Activated T-helper 17 cell treated with anti-CD3 and anti-CD28 coated beads, Interleukin-2, amount 50 U/mL, for 72 hours (primary cell): Measurements from ENCODE around the gene SPI1. TPM values are rescaled to one million over a fixed set of nuclear protein-coding genes. Genes with fewer than 3 reads are reported as not detected.
"Not testable (repeated sequence)": the region's sequence is repeated elsewhere in the genome, so short reads cannot be mapped to it uniquely, and the experiment has no call there.

ENCODE experiments used
- ATAC-seq: fragments of 150-1000 bp; cut with Tn5 transposase; replicated peaks from 2 replicates; pipeline ENCODE4 v1.10.0; 2021; ENCODE audit warnings: mild to moderate bottlenecking, moderate library complexity
- H3K27ac Mint-ChIP-seq: one replicate; pipeline ENCODE4 v1.8.0; 2022; ENCODE audit warnings: mixed read lengths
- H3K27me3 Mint-ChIP-seq: one replicate; pipeline ENCODE4 v1.8.0; 2022; ENCODE audit warnings: mixed read lengths
- H3K36me3 Mint-ChIP-seq: one replicate; pipeline ENCODE4 v1.8.0; 2022; ENCODE audit warnings: low read depth, mild to moderate bottlenecking, mixed read lengths
- H3K4me1 Mint-ChIP-seq: one replicate; pipeline ENCODE4 v1.8.0; 2022; ENCODE audit warnings: mixed read lengths
- H3K4me3 Mint-ChIP-seq: one replicate; pipeline ENCODE4 v1.8.0; 2022; ENCODE audit warnings: mild to moderate bottlenecking, mixed read lengths
- H3K9me3 Mint-ChIP-seq: one replicate; pipeline ENCODE4 v1.8.0; 2022; ENCODE audit warnings: mixed read lengths
- total RNA-seq, 2 donors: library from RNA; stranded (reverse); gene quantifications; one replicate each; pipeline ENCODE4 v1.2.3, GENCODE V29; 2022

SPI1 gene
- total RNA-seq, 2 donors from 2014 or later = 0.21 TPM; not detected in 1

DNA sequence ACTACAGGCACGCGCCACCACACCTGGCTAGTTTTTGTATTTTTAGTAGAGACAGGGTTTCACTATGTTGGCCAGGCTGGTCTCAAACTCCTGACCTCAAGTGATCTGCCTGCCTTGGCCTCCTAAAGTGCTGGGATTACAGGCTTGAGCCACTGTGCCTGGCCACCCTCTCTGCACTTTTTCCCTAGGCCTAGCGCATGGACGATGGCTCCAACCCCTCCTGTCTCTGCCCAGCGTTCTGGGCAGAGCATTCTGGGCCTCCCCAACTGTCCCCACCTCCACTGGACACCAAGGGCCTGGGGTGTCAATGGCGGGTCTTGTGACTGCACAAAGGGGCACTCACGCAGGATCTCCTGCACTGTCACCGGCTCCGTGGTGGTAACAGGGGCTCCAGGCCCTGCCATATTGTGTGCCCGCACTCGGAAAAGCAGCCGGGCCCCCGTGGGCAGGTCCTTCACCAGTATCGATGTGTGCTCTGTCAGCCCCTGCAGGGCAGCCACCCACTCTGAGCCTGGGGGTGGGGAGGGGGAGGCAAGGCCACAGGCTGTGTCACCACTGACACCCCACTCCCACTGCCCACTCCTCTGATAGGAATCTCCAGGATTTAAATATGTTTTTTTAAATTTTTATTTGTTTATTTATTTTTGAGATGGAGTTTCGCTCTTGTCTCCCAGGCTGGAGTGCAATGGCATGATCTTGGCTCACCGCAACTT is 43.5 kb downstream of the SPI1 start:
- not testable (repeated sequence) for H3K27ac Mint-ChIP-seq, H3K4me1 Mint-ChIP-seq, H3K9me3 Mint-ChIP-seq, H3K36me3 Mint-ChIP-seq, ATAC-seq, H3K4me3 Mint-ChIP-seq, H3K27me3 Mint-ChIP-seq

DNA sequence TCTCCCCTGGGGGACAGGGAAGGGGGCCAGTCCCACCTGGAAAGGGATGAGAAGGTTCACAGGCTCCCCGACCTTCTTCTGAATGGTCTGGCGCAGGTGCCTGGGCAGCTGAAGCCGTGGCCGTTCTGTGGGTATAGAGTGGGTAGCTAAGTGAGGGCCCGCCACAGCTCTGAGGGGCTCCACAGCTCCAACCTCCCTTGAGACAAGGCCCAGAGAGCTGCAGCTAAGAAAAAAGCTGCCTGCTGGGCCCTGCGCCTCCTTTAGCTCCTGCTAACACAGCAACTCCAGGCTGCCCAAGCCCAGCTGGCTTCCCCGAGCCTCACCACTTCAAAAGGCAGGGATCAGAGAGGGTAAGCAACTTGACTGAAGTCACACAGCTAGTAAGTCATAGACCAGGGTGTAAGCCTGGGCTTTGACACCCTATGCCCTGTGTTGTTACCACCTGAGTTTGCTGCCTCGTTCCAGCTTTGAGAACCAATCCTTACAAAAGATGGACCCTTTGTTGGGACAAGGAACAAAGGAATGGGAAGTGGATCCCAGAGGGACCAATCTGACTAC is 44.4 kb downstream of the SPI1 start:
- no peak overlapping the region for H3K4me3 Mint-ChIP-seq

DNA sequence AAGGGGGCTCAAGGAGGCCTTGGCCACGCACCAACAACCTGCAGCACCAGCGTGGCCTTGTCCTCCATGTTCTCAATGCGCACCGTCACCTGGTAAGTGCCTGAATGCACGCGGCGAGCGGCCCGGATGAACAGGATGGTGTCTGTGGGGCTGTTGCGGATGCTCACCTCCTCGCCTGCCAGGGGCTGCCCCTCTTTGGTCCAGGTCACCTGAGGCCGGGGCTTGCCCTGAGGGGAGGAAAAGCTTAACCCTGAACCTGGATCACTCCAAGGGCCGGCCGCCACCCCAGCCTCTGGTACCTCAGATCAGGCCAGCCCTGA is 44.9 kb downstream of the SPI1 start:
- Mint-ChIP-seq H3K27ac (no peak overlapping the region), H3K27me3 (no peaks in the 10 kb centered on the region), H3K4me3 (no peak overlapping the region), H3K4me1 (no peaks in the 10 kb centered on the region), H3K9me3 (no peaks in the 10 kb centered on the region), H3K36me3 (peaks cover 11% of the 10 kb centered on the region)
- no peak for ATAC-seq

More for the DNA sequence above, 44.4 kb downstream of the SPI1 start:
- no peak for ATAC-seq
- Mint-ChIP-seq H3K4me1 (no peaks in the 10 kb centered on the region), H3K9me3 (no peaks in the 10 kb centered on the region), H3K27me3 (no peaks in the 10 kb centered on the region), H3K27ac (no peak overlapping the region), H3K36me3 (peaks cover 6% of the 10 kb centered on the region)

DNA sequence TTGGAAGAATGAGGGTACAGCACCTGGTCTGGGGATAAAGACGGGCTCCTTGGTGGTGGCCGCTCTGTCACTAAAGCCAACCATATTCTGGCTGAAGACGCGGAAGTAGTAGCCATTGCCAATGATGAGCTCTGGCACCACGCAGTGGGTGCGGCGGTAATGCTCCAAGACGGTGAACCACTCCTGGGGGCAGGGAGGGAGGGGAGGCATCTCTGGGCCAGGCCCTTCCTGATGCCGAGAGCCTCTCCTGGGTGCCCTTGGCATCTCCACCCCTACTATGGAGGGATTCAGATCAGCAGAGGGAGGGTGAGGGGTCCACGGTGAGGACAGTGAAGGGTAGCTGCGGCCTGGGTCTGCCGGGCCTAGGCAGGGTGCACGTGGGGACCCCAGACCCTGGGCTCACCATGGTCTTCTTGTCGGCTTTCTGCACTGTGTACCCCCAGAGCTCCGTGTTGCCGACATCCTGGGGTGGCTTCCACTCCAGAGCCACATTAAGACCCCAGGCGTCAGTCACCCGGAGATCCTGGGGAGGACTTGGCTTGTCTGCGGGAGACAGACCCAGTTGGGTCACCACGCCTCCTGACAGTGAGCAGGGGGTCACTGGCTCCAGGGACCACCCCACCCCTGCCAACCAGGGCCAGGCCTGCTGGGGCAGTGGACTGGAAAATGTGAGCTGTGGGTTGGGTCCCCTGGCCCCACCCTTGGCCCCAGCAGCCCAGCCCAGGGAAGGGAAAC is 45.4 kb downstream of the SPI1 start:
- H3K27ac Mint-ChIP-seq = no peak overlapping the region
- no peak overlapping the region for H3K4me3 Mint-ChIP-seq
- H3K36me3 Mint-ChIP-seq = peaks cover 16% of the 10 kb centered on the region
- no peaks in the 10 kb centered on the region for H3K27me3 Mint-ChIP-seq
- no peaks in the 10 kb centered on the region for H3K9me3 Mint-ChIP-seq
- ATAC-seq = no peak
- H3K4me1 Mint-ChIP-seq = no peaks in the 10 kb centered on the region

DNA sequence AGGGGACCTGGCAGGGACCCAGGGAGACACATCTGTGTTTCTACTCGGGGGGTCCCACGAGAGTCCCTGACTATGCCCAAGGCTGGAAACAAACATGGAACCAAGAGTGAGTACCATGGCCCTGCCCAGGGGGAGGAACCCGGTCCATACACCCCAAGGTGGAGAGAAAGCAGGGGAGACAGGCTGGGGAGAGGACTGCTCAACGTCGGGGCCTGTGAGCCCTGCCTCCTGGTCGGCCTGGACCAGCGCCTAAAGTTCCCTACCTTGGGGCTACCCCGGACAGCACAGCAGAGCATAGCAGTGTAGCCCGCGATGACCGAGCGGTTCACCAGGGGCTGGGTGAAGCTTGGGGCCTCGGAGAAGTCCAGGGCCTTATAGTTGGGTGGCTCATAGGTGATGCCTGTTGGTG is 46.0 kb downstream of the SPI1 start:
- H3K27me3 Mint-ChIP-seq = no peaks in the 10 kb centered on the region
- H3K27ac Mint-ChIP-seq = no peak overlapping the region
- H3K36me3 Mint-ChIP-seq = peaks cover 22% of the 10 kb centered on the region
- no peaks in the 10 kb centered on the region for H3K9me3 Mint-ChIP-seq
- no peak overlapping the region for H3K4me3 Mint-ChIP-seq
- no peak for ATAC-seq
- H3K4me1 Mint-ChIP-seq = no peaks in the 10 kb centered on the region

DNA sequence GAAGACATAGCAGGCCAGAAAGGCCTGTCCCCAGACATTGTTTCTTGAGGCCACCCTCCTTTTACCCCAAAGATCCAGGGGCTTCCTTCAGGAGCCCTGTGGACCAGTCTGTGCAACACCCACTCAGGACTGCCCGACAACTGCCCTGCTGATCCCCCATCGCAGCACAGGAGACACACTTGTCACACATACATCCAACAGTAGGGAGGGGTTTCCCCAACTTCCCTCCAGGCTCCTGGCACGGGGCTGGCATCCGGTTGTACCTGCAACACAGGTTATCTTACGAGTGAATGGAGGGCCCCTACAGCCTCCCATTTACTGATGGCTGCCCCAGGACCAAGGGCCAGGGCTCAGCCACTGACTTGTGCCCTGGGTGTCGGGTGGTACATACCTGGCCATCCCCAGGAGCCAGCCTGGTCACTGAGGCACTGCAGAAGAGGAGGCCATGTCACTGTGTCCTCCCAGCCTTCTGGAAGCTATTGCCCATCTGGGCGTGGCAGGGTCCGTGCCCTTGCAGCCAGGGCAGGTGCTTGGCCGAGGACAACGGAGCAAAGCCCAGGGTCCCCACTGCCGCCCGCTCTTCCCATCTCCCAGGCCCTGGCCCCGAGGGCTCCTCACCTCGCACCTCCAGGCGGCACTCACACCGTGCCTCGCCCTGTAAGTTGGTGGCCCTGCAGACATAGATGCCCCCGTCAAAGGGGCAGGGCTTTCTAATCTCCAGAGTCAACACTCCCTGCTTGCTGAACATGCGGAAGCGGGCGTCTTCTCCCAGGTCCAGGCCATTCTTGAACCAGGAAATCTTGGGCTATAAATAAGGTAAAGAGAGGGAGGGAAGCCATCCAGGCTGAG is 46.7 kb downstream of the SPI1 start:
- no peak overlapping the region for H3K27ac Mint-ChIP-seq
- H3K9me3 Mint-ChIP-seq = no peaks in the 10 kb centered on the region
- no peaks in the 10 kb centered on the region for H3K4me1 Mint-ChIP-seq
- peaks cover 28% of the 10 kb centered on the region for H3K36me3 Mint-ChIP-seq
- no peak for ATAC-seq
- H3K4me3 Mint-ChIP-seq = no peak overlapping the region
- no peaks in the 10 kb centered on the region for H3K27me3 Mint-ChIP-seq

DNA sequence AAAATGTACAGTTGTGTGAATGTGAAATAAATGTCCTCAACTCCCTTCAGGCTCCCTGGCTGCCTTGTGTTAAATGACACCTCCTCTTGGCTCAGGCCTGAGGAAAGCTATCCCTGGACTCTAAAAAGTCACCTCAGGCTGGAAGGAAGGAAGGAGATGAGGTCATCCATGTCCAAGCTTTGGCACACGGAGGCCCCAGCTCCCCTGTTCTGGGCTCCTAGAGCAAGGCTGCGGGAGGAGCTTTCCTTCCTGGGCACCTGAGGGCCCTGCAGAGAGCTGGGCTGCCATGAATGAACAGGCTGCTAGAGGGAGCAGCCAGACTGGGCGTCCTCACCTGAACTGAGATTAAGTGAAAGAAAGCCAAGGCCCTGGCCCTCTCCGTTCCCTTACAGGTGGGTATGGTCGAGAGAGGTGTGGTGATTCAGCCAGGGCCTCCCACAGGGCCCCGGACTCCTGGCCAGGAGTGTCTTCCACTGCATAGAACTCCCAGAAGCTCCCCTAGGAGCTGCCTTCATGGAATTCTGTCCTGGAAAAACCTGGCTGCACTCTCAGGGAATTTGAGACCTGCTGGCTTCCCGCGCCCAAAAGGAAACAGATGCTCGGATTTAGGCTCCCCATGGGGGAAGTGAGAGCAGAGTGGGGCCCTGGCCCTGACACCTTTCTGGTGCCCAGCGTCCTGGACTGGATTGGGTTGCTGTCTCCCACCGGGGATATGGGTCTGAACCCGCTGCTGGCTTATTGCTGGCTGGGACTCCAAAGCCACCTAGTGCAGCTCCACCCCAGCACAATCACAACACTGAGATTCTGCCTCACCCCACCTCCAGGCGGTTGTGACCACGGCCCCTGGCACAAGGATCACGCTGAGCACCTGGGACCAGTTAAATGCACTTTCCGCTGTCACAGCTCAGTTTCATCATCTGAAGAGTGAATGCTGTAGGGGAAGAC is 48.1 kb downstream of the SPI1 start:
- no peaks in the 10 kb centered on the region for H3K27me3 Mint-ChIP-seq
- H3K36me3 Mint-ChIP-seq = peaks cover 34% of the 10 kb centered on the region
- no peak overlapping the region for H3K4me3 Mint-ChIP-seq
- H3K27ac Mint-ChIP-seq = no peak overlapping the region
- H3K4me1 Mint-ChIP-seq = no peaks in the 10 kb centered on the region
- H3K9me3 Mint-ChIP-seq = no peaks in the 10 kb centered on the region
- peak; percentile 29 for ATAC-seq

DNA sequence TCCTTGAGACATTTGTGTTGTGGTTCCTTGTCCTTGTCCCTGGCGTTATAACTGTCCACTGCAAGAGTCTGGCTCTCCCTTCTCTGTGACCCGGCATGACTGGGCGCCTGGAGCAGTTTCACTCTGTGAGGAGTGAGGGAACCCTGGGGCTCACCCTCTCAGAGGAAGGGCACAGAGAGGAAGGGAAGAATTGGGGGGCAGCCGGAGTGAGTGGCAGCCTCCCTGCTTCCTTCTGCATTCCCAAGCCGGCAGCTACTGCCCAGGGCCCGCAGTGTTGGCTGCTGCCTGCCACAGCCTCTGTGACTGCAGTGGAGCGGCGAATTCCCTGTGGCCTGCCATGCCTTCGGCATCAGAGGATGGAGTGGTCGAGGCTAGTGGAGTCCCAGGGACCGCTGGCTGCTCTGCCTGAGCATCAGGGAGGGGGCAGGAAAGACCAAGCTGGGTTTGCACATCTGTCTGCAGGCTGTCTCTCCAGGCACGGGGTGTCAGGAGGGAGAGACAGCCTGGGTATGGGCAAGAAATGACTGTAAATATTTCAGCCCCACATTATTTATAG is 48.8 kb downstream of the SPI1 start:
- Mint-ChIP-seq H3K36me3 (peaks cover 34% of the 10 kb centered on the region), H3K27me3 (no peaks in the 10 kb centered on the region), H3K4me1 (peaks cover 4% of the 10 kb centered on the region), H3K9me3 (no peaks in the 10 kb centered on the region), H3K4me3 (no peak overlapping the region), H3K27ac (peak overlapping the region; percentile 10)
- no peak for ATAC-seq

DNA sequence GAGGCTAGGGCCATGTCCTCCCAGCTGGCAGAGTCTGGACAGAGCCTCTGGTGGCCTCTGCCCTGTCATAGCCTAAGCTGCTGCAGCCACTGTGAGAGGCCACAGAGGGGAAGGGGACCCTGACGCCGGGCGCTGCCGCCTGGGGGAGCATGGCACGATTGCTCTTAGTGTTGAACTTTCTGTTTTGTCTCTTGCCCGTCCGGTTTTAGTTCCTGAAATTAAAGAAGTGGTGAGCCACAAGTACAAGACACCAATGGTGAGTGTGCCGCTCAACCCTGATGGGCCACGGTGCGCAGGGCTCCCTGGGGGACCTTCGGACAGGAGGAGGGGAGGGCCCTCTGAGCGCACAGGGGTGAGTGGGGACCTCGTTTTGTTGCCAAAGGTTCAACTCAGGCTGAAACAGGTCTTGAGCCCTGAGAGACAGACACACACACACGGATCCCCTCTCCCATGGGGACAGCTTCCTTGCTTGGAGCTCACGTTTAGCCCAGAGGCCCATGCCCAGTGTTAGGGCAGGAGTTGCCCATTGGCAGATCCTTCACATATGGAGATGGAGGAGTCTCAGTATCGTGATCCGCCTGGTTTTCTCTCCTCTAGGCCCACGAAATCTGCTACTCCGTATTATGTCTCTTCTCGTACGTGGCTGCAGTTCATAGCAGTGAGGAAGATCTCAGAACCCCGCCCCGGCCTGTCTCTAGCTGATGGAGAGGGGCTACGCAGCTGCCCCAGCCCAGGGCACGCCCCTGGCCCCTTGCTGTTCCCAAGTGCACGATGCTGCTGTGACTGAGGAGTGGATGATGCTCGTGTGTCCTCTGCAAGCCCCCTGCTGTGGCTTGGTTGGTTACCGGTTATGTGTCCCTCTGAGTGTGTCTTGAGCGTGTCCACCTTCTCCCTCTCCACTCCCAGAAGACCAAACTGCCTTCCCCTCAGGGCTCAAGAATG is 49.6 kb downstream of the SPI1 start:
- no peak overlapping the region for H3K4me3 Mint-ChIP-seq
- H3K4me1 Mint-ChIP-seq = peaks cover 4% of the 10 kb centered on the region
- no peak for ATAC-seq
- no peaks in the 10 kb centered on the region for H3K9me3 Mint-ChIP-seq
- peaks cover 34% of the 10 kb centered on the region for H3K36me3 Mint-ChIP-seq
- H3K27me3 Mint-ChIP-seq = no peaks in the 10 kb centered on the region
- peak overlapping the region; percentile 10 for H3K27ac Mint-ChIP-seq

DNA sequence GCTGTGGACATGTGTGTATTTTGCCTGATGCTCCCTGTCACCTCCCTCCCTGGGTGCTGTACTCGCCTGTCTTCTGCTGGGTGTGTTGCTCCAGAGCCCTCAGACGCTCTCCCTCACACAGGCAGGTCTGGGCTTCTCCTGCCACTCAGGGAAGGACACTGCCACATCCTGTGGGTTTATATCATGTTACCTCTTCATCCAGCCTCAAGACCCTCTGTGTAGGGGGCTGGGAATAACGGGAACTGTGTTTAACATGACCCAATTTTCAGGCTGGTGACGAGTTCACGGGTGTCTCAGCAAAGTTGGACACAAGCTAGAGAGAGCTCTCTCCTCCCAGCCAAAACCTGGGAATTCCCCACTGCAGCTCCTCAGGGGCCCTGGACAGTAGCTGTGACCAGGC is 50.4 kb downstream of the SPI1 start:
- Mint-ChIP-seq H3K4me1 (peaks cover 4% of the 10 kb centered on the region), H3K9me3 (no peaks in the 10 kb centered on the region), H3K4me3 (no peak overlapping the region), H3K36me3 (peaks cover 34% of the 10 kb centered on the region), H3K27ac (peak overlapping the region; percentile 74), H3K27me3 (no peaks in the 10 kb centered on the region)
- ATAC-seq = no peak

DNA sequence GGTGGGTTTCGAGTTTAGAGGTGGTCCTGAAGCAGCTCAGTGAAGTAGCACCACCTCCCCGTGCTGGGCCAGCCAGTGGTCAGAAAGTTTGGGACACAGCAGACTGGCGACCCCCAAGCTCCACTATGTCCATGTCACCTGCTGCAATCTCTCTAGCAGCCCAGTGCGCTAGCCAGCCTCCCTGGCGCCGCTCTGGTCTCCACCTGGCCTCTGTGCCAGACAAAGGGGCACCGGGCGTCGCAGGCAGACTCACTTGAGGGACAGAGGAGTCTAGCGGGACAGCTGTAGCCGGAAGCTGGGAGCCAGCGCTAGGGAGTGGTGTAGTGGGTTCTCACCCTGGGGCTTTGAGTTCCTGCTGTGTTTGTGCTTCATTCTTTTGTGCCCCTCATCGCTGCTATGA is 51.3 kb downstream of the SPI1 start:
- Mint-ChIP-seq H3K9me3 (no peaks in the 10 kb centered on the region), H3K27ac (no peak overlapping the region), H3K4me3 (no peak overlapping the region), H3K27me3 (no peaks in the 10 kb centered on the region), H3K4me1 (peaks cover 4% of the 10 kb centered on the region), H3K36me3 (peaks cover 37% of the 10 kb centered on the region)
- no peak for ATAC-seq

DNA sequence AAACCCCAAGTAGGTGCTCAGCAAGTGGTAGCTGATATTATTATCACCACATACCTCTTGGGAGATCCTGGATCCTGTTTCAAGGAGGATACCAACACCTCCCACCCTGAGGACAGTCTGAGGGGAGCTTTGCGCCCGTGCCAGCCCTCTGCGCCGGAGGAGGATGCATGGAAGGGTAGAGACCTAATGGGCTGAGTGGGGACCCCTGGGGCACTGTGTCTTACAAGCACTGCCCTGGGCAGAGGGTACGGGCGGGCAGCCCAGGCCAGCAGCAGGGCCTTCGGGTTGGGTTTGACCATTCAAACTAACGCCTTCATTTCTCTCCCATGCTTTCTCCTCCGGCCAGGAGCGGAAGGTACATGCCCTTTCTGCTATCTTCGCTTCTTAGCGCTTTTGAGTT is 52.1 kb downstream of the SPI1 start:
- peaks cover 4% of the 10 kb centered on the region for H3K4me1 Mint-ChIP-seq
- peaks cover 45% of the 10 kb centered on the region for H3K36me3 Mint-ChIP-seq
- ATAC-seq = no peak
- H3K27me3 Mint-ChIP-seq = no peaks in the 10 kb centered on the region
- no peak overlapping the region for H3K27ac Mint-ChIP-seq
- no peaks in the 10 kb centered on the region for H3K9me3 Mint-ChIP-seq
- no peak overlapping the region for H3K4me3 Mint-ChIP-seq
